Measurements from ENCODE around the gene YWHAE. TPM values are rescaled to one million over a fixed set of nuclear protein-coding genes. Genes with fewer than 3 reads are reported as not detected.

The YWHAE gene
- 683 and 752 TPM in 2 replicates for total RNA-seq

DNA sequence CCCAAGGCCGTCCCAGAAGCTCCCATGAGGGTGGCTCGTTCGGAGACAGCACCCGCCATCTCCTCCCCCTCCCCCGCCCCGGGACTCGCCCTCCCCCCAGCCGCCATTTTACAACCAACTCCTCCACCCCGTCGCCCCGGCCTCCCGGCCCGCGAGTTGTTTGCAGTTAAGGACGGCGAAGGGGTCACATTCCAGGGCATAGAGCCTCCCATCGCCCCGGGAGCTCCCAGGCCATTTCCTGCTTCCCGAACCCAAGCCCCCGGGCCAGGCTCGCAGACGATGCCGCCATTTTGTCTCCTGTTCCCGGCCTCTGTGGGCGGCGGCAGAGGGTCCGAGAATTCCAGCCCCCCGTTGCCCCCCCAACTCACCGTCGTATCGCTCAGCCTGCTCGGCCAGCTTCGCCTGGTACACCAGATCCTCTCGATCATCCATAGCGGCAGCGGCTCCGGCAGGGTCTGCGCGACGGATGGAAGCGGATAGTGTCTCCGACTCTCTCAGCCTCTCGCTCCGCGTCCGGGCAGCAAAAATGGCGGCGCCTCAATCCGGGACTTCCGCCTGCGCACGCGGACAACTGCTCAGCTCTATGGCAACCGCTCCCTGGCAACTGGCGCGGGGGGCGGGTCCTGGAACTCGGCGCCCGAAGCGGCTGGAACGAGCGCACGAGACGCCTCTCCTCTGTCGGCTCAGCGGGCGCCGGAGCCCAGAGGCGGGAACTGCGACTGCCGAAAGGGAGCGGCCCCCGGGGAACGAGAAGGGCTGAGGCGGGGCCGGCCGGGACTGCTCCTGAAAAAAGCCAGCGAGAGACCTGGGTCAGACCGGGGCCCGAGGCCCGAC, at the start of gene YWHAE:
Gene YWHAE, minus strand, starts transcription at position 544 of the 834 bp plus-strand sequence. Its CDS starts 112 bp downstream, at position 432.

Small RNAs within 50 kb of the gene (small RNA-seq; reads per million reads assigned to genes)
- not detected for gene AC032044.2

Other genes with a start within 250 kb of the YWHAE start
- gene ABR, start 220.2 kb downstream of the YWHAE start, total RNA-seq: 76.3 and 92.6 TPM in 2 replicates
- not detected in 2 replicates for gene BHLHA9, start 129.8 kb downstream of the YWHAE start, total RNA-seq
- gene TRARG1, start 120.6 kb downstream of the YWHAE start, total RNA-seq: under 0.01 TPM in 1 of 2 replicates, not detected in the other
- 117 and 135 TPM in 2 replicates for gene CRK, start 56.0 kb upstream of the YWHAE start, total RNA-seq
- 209 and 216 TPM in 2 replicates for gene MYO1C, start 92.5 kb upstream of the YWHAE start, total RNA-seq
- 34.2 and 35.7 TPM in 2 replicates for gene INPP5K, start 116.4 kb upstream of the YWHAE start, total RNA-seq
- gene PITPNA, start 162.6 kb upstream of the YWHAE start, total RNA-seq: 31.3 and 31.4 TPM in 2 replicates
- gene SLC43A2, start 228.6 kb upstream of the YWHAE start, total RNA-seq: 22.5 and 23.2 TPM in 2 replicates
- 0.65 and 0.97 TPM in 2 replicates for gene SCARF1, start 245.5 kb upstream of the YWHAE start, total RNA-seq
- gene RILP, start 249.6 kb upstream of the YWHAE start, total RNA-seq: 7.9 and 10.3 TPM in 2 replicates